HG02938 (cell line): ENCODE results near the gene NVL.
"Not testable (repeated sequence)": the region's sequence is repeated elsewhere in the genome, so short reads cannot be mapped to it uniquely, and the experiment has no call there.

ENCODE experiments used
- ATAC-seq: cut with Tn5 transposase; IDR thresholded peaks from one replicate; pipeline ENCODE4 v1.9.1; 2021; ENCODE audit warnings: mild to moderate bottlenecking, moderate library complexity; ENCODE audit not compliant: unreplicated experiment

NVL gene

DNA sequence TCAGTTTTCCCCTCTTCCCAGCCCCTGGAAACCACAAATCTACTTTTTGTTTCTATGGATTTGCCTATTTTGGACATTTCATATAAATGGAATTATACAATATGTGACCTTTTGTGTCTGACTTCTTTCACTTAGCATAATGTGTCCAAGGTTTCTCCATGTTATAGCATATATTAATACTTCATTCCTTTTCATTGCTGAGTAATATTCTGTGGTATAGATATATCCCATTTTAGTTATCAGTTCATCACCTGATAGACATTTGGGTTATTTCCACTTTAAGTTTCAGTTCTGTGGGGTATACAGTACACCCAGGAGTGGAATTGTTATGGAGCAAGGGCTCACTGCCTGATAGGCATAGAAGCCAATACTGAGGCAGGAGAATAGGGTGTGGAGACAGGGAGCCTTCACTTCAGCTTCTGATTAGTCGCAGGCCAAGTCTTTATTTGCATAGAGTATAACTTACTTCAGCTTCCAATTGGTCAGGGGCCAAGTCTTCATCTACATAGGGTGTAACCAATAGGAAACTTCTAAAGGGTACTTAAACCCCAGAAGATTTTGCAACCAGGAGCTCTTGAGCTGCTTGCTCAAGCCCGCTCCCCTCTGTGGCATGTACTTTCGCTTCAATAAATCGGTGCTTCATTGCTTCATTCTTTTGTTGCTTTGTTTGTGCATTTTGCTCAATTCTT is 8.3 kb upstream of the NVL start:
- ATAC-seq, result no peak

- ATAC-seq, result no peak
Measured at GRCh38 chr1:224333939-224334786, 4.2 kb upstream of the NVL start.

DNA sequence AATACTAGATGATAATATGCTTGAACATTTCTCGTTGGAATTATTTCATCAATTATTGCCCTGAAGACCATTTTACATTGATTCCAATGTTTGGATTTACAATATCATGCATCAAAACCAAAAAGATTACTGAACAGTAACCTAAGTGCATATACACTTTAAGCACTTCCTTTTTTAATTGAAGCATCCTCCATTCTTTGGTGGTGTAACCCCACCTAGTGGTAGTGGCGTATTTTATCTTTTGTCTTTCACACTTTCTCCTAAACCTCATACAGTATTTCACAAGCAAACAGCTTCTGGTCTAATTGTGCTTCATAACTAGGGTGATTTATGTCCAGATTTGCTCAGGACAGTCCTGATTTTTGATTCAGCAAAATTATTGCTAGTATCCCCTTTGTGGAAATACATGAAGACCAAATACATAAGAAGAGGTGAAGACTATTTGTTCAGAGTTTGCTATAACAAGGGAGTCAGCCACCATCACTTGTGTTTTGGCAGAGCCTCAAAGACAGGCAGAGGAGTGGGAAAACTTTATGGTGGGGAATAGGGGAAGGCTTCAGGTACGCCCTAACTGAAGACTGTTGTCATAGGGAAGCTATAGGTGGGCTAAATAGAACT is 3.4 kb upstream of the NVL start:
- ATAC-seq, result peak; percentile 42

GRCh38 chr1:224331824-224332223 is 1.9 kb upstream of the NVL start:
- no peak for ATAC-seq

GRCh38 chr1:224331326-224331725 is 1.4 kb upstream of the NVL start:
- ATAC-seq, result no peak

DNA sequence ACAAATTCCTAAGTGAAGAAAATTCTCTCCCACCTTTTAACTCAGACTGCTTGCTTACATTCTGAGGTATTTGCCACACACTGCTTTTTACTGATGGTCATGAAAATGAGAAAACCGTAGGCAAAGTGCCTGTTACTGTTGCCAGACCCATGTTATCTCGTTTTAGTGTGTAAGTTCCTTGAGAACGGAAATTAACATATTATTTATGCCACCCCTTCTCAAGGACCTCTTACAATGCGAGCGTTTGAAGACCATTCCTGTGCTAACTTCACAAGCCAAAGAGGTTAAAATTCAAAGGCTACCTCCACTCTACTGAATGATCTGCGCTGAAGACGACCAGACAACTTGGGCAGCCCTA is 509 bp downstream of the NVL start:
- ATAC-seq, result no peak

GRCh38 chr1:224328644-224329043 is 1.3 kb downstream of the NVL start:
- ATAC-seq, result no peak

DNA sequence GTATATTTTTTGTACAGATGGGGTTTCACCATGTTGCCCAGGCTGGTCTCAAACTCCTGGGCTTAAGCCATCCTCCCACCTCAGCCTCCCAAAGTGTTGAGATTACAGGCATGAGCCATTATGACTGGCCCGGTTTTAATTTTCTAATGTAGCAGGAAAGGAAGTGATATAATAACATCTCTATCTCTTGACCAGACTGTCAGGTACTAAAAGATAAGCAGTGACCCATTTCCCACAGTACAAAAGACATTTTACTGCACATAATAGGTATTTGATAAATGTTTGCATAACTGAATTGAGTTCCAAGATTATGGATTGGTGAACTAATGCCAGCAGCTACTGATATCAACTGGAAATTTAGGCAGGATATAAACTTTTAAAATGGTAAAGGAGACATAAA is 4.0 kb downstream of the NVL start:
- no peak for ATAC-seq

- ATAC-seq, result no peak
Measured at GRCh38 chr1:224321706-224322105, 8.3 kb downstream of the NVL start.

DNA sequence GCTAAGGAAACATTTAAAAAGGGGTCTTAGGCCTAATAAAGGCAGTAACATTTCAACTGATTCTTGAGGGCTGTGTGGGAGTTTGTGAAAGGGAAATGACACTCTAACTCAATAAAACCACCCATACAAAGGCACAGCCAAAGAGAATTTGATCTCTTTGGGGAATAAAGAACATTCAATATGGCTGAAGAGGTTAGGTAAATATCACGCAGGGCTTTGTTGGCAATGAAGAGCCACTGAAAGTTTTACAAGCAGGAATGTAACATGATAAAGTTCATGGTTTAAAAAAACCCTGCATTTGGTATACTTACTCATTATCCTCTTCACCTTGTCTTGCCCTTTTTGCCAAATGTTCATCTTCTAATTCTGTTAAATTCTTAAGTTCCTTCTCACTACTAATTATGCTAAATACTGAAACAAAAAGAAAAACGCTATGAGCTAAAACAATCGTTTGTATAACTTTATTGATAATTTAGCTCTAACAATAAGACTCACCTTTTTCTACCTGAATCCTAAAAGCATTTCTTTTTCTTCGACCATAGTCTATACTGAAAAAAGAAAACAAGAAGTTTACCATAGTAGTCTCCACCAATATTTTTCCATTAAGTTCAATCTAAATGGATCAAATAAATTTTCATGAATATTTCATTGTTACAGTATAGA is 12.5 kb downstream of the NVL start:
- no peak for ATAC-seq

- no peak for ATAC-seq
Measured at GRCh38 chr1:224312025-224312424, 17.9 kb downstream of the NVL start.

DNA sequence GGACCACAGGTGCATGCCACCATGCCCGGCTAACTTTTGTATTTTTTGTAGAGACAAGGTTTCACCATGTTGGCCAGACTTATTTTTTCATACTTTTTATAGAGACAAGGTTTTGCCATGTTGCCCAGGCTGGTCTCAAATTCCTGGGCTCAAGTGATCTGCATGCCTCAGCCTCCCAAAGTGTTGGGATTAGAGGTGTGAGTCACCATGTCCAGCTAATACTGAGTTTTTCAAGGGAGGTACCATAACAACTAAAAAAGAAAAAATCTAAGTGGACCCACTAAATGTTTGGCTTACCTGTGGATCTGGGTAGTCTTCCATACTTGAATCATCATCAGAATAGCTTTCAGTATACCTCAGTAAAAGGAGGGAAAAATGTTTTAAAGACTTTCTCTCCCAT is 18.5 kb downstream of the NVL start:
- not testable (repeated sequence) for ATAC-seq

DNA sequence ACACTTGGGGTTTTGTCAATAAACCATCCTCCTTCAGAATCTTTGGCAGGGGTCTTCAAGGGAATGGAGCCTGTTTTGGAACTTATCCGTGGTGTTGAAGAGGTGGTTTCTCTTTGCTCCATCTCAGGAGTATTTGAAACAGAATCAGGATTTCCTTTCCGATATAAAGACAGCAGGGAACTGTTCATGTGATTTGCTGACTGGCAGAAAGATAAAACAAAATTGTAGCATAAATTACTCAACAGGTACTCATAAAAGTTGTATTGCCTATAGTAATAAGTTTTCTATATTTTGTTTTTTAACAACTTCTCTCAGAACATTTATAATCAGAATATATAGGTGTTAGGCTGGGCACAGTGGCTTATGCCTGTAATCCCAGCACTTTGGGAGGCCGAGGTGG is 21.9 kb downstream of the NVL start:
- no peak for ATAC-seq

DNA sequence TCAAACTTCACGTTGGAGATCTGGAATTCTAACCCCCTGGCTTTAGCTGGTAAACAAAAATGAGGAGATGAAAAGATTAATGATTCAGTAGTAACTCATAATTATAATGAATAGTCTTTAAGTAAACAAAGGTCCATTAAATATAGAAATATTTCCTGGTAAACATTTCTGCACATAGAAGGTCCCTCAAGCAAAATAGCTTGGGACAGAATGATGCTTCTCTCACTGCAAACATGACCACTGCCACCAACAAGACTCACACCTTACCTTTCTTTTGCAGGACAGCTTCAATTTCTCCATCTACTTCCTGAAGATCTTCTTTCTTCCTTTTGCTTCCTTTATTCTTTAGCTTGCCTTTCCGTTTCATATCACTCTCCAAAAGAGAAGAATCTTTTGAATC is 25.2 kb downstream of the NVL start:
- ATAC-seq, result no peak

- ATAC-seq, result no peak
Measured at GRCh38 chr1:224302947-224303346, 27.0 kb downstream of the NVL start.

GRCh38 chr1:224301391-224301790 is 28.6 kb downstream of the NVL start:
- no peak for ATAC-seq

GRCh38 chr1:224300346-224300745 is 29.6 kb downstream of the NVL start:
- no peak for ATAC-seq

GRCh38 chr1:224298346-224299330 is 31.3 kb downstream of the NVL start:
- ATAC-seq, result no peak

DNA sequence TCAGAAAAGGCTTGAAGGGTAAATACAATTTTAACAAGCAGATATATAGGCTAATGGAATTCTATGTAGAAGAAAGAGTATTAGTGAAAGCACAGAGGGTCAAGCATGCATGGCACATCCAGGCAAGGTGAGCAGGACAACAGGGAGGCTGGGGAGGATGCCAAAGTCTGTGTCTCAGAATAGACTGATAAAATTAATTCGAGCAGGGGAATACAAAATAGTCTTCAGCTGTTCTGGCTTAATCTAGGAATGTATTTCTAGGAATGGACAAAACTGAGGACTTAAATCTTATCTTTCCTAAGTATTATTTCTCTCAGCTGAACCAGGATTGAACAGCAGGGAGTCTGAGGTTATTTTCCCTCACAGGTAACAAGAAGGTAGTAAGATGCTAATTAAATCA is 35.2 kb downstream of the NVL start:
- no peak for ATAC-seq

GRCh38 chr1:224292419-224292818 is 37.6 kb downstream of the NVL start:
- ATAC-seq, result no peak
